Tibial nerve (tissue), 4 donors: ENCODE data around the gene IL1RL1. TPM values are rescaled to one million over a fixed set of nuclear protein-coding genes. Genes with fewer than 3 reads are reported as not detected.

Experiments used
- DNase-seq, 2 donors: peaks; one replicate each; pipeline ENCODE4 v3.0.0-alpha.2; 2019; ENCODE audit warnings: low spot score in 2 of 2
- H3K27ac ChIP-seq, 4 donors: fragments of 200-600 bp; sonication (generic) in 3 of 4; one replicate each; pipeline ENCODE4 v1.5.1; 2017 to 2019; ENCODE audit warnings: mild to moderate bottlenecking in 1 of 4
- H3K27me3 ChIP-seq, 2 donors: fragments of 200-600 bp; sonication (generic) in 1 of 2; one replicate each; pipeline versions ENCODE4 v1.5.1 to v1.6.0; 2017 to 2019
- H3K36me3 ChIP-seq, 3 donors: fragments of 200-600 bp; sonication (generic); one replicate each; pipeline ENCODE4 v1.5.1; 2018 to 2019
- H3K4me1 ChIP-seq, 4 donors: fragments of 200-600 bp; sonication (generic) in 3 of 4; one replicate each; pipeline ENCODE4 v1.5.1; 2017 to 2019
- H3K4me3 ChIP-seq, 4 donors: fragments of 200-600 bp; sonication (generic) in 3 of 4; one replicate each; pipeline ENCODE4 v1.5.1; 2017 to 2019; ENCODE audit warnings: mild to moderate bottlenecking in 1 of 4, moderate library complexity in 1 of 4
- H3K9me3 ChIP-seq, 4 donors: fragments of 200-600 bp; sonication (generic) in 3 of 4; one replicate each; pipeline ENCODE4 v1.5.1; 2017 to 2019
- CTCF ChIP-seq, 5 experiments: fragments of 200-600 bp in 3 of 5; fragments of 450-650 bp in 2 of 5; sonication (generic) in 3 of 5; IDR thresholded peaks; one replicate each; pipeline ENCODE4 v1.5.1; 2016 to 2019; ENCODE audit warnings: antibody characterized with exemption in 5 of 5, mild to moderate bottlenecking in 3 of 5, moderate library complexity in 2 of 5
- EP300 ChIP-seq, 2 donors: sonication (generic); formaldehyde crosslinking; IDR thresholded peaks; one replicate each; pipeline ENCODE4 v1.6.1; 2017; ENCODE audit warnings: antibody characterized with exemption in 2 of 2, mild to moderate bottlenecking in 1 of 2
- POLR2A ChIP-seq, 2 donors: fragments of 450-650 bp; IDR thresholded peaks; one replicate each; pipeline ENCODE4 v1.6.1; 2017; ENCODE audit warnings: antibody characterized with exemption in 2 of 2, mild to moderate bottlenecking in 2 of 2, moderate library complexity in 2 of 2
- WGBS, 2 donors: methylation state at CpG; one replicate each; pipeline ENCODE4 v1.1.5; 2018; 5-methylcytosine and 5-hydroxymethylcytosine counted together
- total RNA-seq, 4 donors: library from RNA; depleted of rRNA; stranded (reverse); fragments of >200 nt; gene quantifications; one replicate each; pipeline ENCODE4 v1.1.0, GENCODE V29; 2016

IL1RL1 gene
- total RNA-seq, 4 donors from 2014 or later: 3.9 to 17.7 (median 6.9) TPM

GRCh38 chr2:102359527-102359926 is 48.2 kb downstream of the IL1RL1 start:
- Histone ChIP-seq H3K9me3 (no peaks in the 10 kb centered on the region), H3K27ac (no peak overlapping the region), H3K4me1 (peaks cover 0 to 6% (median 0%) of the 10 kb centered on the region in 4 donors), H3K36me3 (no peaks in the 10 kb centered on the region), H3K27me3 (no peaks in the 10 kb centered on the region), H3K4me3 (no peak overlapping the region)
- TF ChIP-seq EP300 (IDR thresholded peaks at IDR 0.05) (no peak), POLR2A (IDR thresholded peaks at IDR 0.05) (no peak), CTCF (IDR thresholded peaks at IDR 0.05) (no peak)
- 81 to 89% methylated on average over 3 of the region's 3 CpGs for WGBS, 2 donors
- DNase-seq: no peak

- TF ChIP-seq CTCF (IDR thresholded peaks at IDR 0.05) (no peak), EP300 (IDR thresholded peaks at IDR 0.05) (no peak), POLR2A (IDR thresholded peaks at IDR 0.05) (no peak)
- WGBS, 2 donors: 65 to 71% methylated on average over 5 of the region's 5 CpGs
- peaks cover 0 to 13% (median 0%) of the 10 kb centered on the region in 4 donors for H3K9me3 ChIP-seq
Observed at GRCh38 chr2:102361632-102362241, 50.4 kb downstream of the IL1RL1 start.

GRCh38 chr2:102365763-102366162 is 54.4 kb downstream of the IL1RL1 start:
- WGBS, 2 donors: 78 to 80% methylated on average over 1 of the region's 1 CpG

More at GRCh38 chr2:102361632-102362241, 50.4 kb downstream of the IL1RL1 start:
- H3K4me1 ChIP-seq: no peaks in the 10 kb centered on the region
- peaks cover 0 to 10% (median 0%) of the 10 kb centered on the region in 3 donors for H3K36me3 ChIP-seq
- H3K4me3 ChIP-seq: no peak overlapping the region
- no peaks in the 10 kb centered on the region for H3K27me3 ChIP-seq
- no peak for DNase-seq
- no peak overlapping the region for H3K27ac ChIP-seq

GRCh38 chr2:102366406-102367112 is 55.2 kb downstream of the IL1RL1 start:
- Histone ChIP-seq H3K4me1 (no peaks in the 10 kb centered on the region), H3K9me3 (peaks cover 0 to 15% (median under 1%) of the 10 kb centered on the region in 4 donors), H3K36me3 (peaks cover 0 to 10% (median 0%) of the 10 kb centered on the region in 3 donors), H3K27ac (peak overlapping the region in 1 of 4 donors; percentile 45), H3K27me3 (no peaks in the 10 kb centered on the region), H3K4me3 (no peak overlapping the region)
- no peak for DNase-seq
- TF ChIP-seq POLR2A (IDR thresholded peaks at IDR 0.05) (no peak), CTCF (IDR thresholded peaks at IDR 0.05) (no peak), EP300 (IDR thresholded peaks at IDR 0.05) (no peak)
- 81 to 86% methylated on average over 3 of the region's 3 CpGs for WGBS, 2 donors

More at GRCh38 chr2:102365763-102366162, 54.4 kb downstream of the IL1RL1 start:
- no peak for TF ChIP-seq POLR2A (IDR thresholded peaks at IDR 0.05)
- no peak for TF ChIP-seq CTCF (IDR thresholded peaks at IDR 0.05)
- no peak for TF ChIP-seq EP300 (IDR thresholded peaks at IDR 0.05)
- no peak overlapping the region for H3K4me3 ChIP-seq
- H3K4me1 ChIP-seq: no peaks in the 10 kb centered on the region
- H3K27ac ChIP-seq: no peak overlapping the region
- peaks cover 0 to 15% (median under 1%) of the 10 kb centered on the region in 4 donors for H3K9me3 ChIP-seq
- H3K27me3 ChIP-seq: no peaks in the 10 kb centered on the region
- DNase-seq: no peak
- H3K36me3 ChIP-seq: peaks cover 0 to 10% (median 0%) of the 10 kb centered on the region in 3 donors
